ENCODE data around the gene MKRN2OS. TPM values are rescaled to one million over a fixed set of nuclear protein-coding genes. Genes with fewer than 3 reads are reported as not detected.
"Not testable (repeated sequence)": the region's sequence is repeated elsewhere in the genome, so short reads cannot be mapped to it uniquely, and the experiment has no call there.

Gene MKRN2OS
- total and polyA plus RNA-seq, 5 experiments from 2014 or later, result not detected

GRCh38 chr3:12560505-12561190, 15.3 kb upstream of the MKRN2OS start:
- peaks cover 37 to 77% (median 71%) of the 10 kb centered on the region in 4 donors for H3K4me1 Mint-ChIP-seq
- H3K27me3 Mint-ChIP-seq, result peaks cover 0 to 6% (median 2%) of the 10 kb centered on the region in 5 donors
- POLR2A ChIA-PET, result interaction anchor here (1.5 kb wide), 1 partner anchor 103 kb away, joined by 3 read pairs; the partner anchor contains the start of gene RAF1
- DNase-seq (peak in 1 of 10 donors; percentile 27), ATAC-seq (peak in 1 of 2 donors; percentile 37)
- H3K36me3 Mint-ChIP-seq, result peaks cover 11 to 15% (median 12%) of the 10 kb centered on the region in 3 donors
- peaks cover 0 to 10% (median 5%) of the 10 kb centered on the region in 9 donors for H3K9me3 Mint-ChIP-seq
- H3K27ac Mint-ChIP-seq, result peak overlapping the region in 8 of 10 donors; percentile 2 to 84 (median 59)
- peak overlapping the region in 5 of 10 donors; percentile 4 to 88 (median 13) for H3K4me3 Mint-ChIP-seq

- Mint-ChIP-seq H3K4me1 (peaks cover 37 to 78% (median 69%) of the 10 kb centered on the region in 4 donors), H3K4me3 (peak overlapping the region; percentile 10 to 97 (median 52)), H3K27me3 (peaks cover 0 to 14% (median 10%) of the 10 kb centered on the region in 5 donors), H3K36me3 (peaks cover 2 to 7% (median 4%) of the 10 kb centered on the region in 3 donors), H3K27ac (peak overlapping the region in 6 of 10 donors; percentile 9 to 91 (median 30)), H3K9me3 (peaks cover 0 to under 1% (median 0%) of the 10 kb centered on the region in 9 donors)
- ATAC-seq (no peak), DNase-seq (no peak)
- POLR2A ChIA-PET, result interaction anchor here (0.6 to 2.3 kb wide), 4 partner anchors 9 to 104 kb away, joined by 3 to 9 read pairs (median 3); partner anchors contain the start of genes RAF1 and TSEN2
Measured at GRCh38 chr3:12559520-12559919, 14.2 kb upstream of the MKRN2OS start.

GRCh38 chr3:12558706-12559105, 13.4 kb upstream of the MKRN2OS start:
- peak overlapping the region; percentile 29 to 98 (median 96) for H3K4me3 Mint-ChIP-seq
- peaks cover 40 to 81% (median 71%) of the 10 kb centered on the region in 4 donors for H3K4me1 Mint-ChIP-seq
- no peak for DNase-seq
- H3K27me3 Mint-ChIP-seq, result peaks cover 0 to 22% (median 13%) of the 10 kb centered on the region in 5 donors
- H3K36me3 Mint-ChIP-seq, result peaks cover 0 to 3% (median 2%) of the 10 kb centered on the region in 3 donors
- ATAC-seq, result no peak
- H3K9me3 Mint-ChIP-seq, result no peaks in the 10 kb centered on the region
- POLR2A ChIA-PET, result interaction anchor here (0.9 to 2.3 kb wide), 3 partner anchors 16 to 105 kb away, joined by 3 to 9 read pairs (median 5); partner anchors contain the start of genes RAF1 and TSEN2
- peak overlapping the region in 6 of 10 donors; percentile 15 to 91 (median 68) for H3K27ac Mint-ChIP-seq

- H3K4me3 Mint-ChIP-seq, result peak overlapping the region; percentile 88 to 98 (median 96)
- no peaks in the 10 kb centered on the region for H3K9me3 Mint-ChIP-seq
- H3K36me3 Mint-ChIP-seq, result no peaks in the 10 kb centered on the region
- ATAC-seq, result no peak
- POLR2A ChIA-PET, result interaction anchor here (0.6 to 2.3 kb wide), 4 partner anchors 62 to 107 kb away, joined by 3 to 9 read pairs (median 5); partner anchors contain the start of genes RAF1 and TSEN2
- H3K4me1 Mint-ChIP-seq, result peaks cover 41 to 79% (median 69%) of the 10 kb centered on the region in 4 donors
- peaks cover 0 to 26% (median 22%) of the 10 kb centered on the region in 5 donors for H3K27me3 Mint-ChIP-seq
- no peak for DNase-seq
- peak overlapping the region; percentile 85 to 96 (median 92) for H3K27ac Mint-ChIP-seq
Measured at GRCh38 chr3:12557473-12558100, 12.3 kb upstream of the MKRN2OS start.

GRCh38 chr3:12556690-12557472, 11.6 kb upstream of the MKRN2OS start, which contains the start of gene MKRN2:
Gene MKRN2, plus strand, starts transcription at chr3:12557087. Its CDS starts 64 bp downstream, at chr3:12557151.
- no peaks in the 10 kb centered on the region for H3K36me3 Mint-ChIP-seq
- H3K27ac Mint-ChIP-seq, result peak within 1 kb of the TSS; percentile 85 to 96 (median 92)
- H3K4me3 Mint-ChIP-seq, result peak within 1 kb of the TSS; percentile 88 to 98 (median 96)
- peaks cover 38 to 72% (median 62%) of the 10 kb centered on the region in 4 donors for H3K4me1 Mint-ChIP-seq
- POLR2A ChIA-PET, result interaction anchor here (0.6 to 1.6 kb wide), 7 partner anchors 12 to 450 kb away, joined by 3 to 7 read pairs (median 4); partner anchors contain the start of genes MKRN2OS, RAF1 and TSEN2
- no peaks in the 10 kb centered on the region for H3K9me3 Mint-ChIP-seq
- H3K27me3 Mint-ChIP-seq, result peaks cover 0 to 26% (median 22%) of the 10 kb centered on the region in 5 donors
- peak; percentile 90 to 95 for ATAC-seq
- DNase-seq, result peak; percentile 69 to 92 (median 83)

DNA sequence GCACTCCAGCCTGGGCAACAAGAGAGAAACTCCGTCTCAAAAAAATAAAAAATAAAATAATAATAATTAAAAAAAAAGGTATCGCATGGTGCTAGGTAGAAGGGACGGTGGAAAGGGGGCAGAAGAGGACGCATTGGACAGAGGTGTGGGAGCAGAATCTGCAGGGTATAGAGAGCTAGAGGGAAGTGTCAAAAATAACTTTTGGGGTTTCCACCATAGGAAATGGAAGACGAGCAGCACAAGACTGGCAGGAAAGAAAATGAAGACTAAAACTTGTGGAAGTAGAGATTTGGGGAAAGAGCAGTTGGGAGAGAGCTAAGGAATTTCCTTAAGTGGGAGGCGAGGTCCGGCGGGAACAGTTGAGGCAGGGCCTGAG, 11.0 kb upstream of the MKRN2OS start:
- H3K36me3 Mint-ChIP-seq, result no peaks in the 10 kb centered on the region
- peak overlapping the region; percentile 85 to 95 (median 91) for H3K27ac Mint-ChIP-seq
- POLR2A ChIA-PET, result interaction anchor here (0.8 to 1.6 kb wide), 4 partner anchors 11 to 108 kb away, joined by 4 to 7 read pairs (median 6); partner anchors contain the start of genes MKRN2OS, RAF1 and TSEN2
- DNase-seq, result peak in 3 of 10 donors; percentile 9 to 25 (median 14)
- peaks cover 0 to 26% (median 22%) of the 10 kb centered on the region in 5 donors for H3K27me3 Mint-ChIP-seq
- H3K4me1 Mint-ChIP-seq, result peaks cover 36 to 66% (median 57%) of the 10 kb centered on the region in 4 donors
- H3K4me3 Mint-ChIP-seq, result peak overlapping the region; percentile 88 to 98 (median 96)
- no peak for ATAC-seq
- H3K9me3 Mint-ChIP-seq, result no peaks in the 10 kb centered on the region

- H3K4me1 Mint-ChIP-seq, result peaks cover 22 to 42% (median 34%) of the 10 kb centered on the region in 4 donors
- POLR2A ChIA-PET, result interaction anchor here (1.8 kb wide), 1 partner anchor 110 kb away, joined by 5 read pairs; the partner anchor contains the start of gene RAF1
- H3K4me3 Mint-ChIP-seq, result peak overlapping the region; percentile 78 to 90 (median 85)
- ATAC-seq (no peak), DNase-seq (peak in 3 of 10 donors; percentile 12 to 29 (median 15))
- H3K9me3 Mint-ChIP-seq, result no peaks in the 10 kb centered on the region
- peak overlapping the region in 2 of 10 donors; percentile 27 to 63 for H3K27ac Mint-ChIP-seq
- peaks cover 0 to 26% (median 24%) of the 10 kb centered on the region in 5 donors for H3K27me3 Mint-ChIP-seq
- no peaks in the 10 kb centered on the region for H3K36me3 Mint-ChIP-seq
Measured at GRCh38 chr3:12553921-12554391, 8.7 kb upstream of the MKRN2OS start.

- Mint-ChIP-seq H3K4me3 (no peak overlapping the region), H3K36me3 (no peaks in the 10 kb centered on the region), H3K9me3 (no peaks in the 10 kb centered on the region), H3K4me1 (peaks cover 6 to 10% (median 8%) of the 10 kb centered on the region in 4 donors), H3K27me3 (peaks cover 0 to 18% (median 16%) of the 10 kb centered on the region in 5 donors), H3K27ac (no peak overlapping the region)
- DNase-seq (no peak), ATAC-seq (no peak)
- POLR2A ChIA-PET, result no interaction called here
Measured at GRCh38 chr3:12549971-12550760, 4.9 kb upstream of the MKRN2OS start.

GRCh38 chr3:12544652-12545472, 437 bp downstream of the MKRN2OS start:
- Mint-ChIP-seq H3K4me3 (no peak overlapping the region), H3K27me3 (no peaks in the 10 kb centered on the region), H3K9me3 (no peaks in the 10 kb centered on the region), H3K4me1 (no peaks in the 10 kb centered on the region), H3K27ac (no peak overlapping the region), H3K36me3 (peaks cover 0 to 4% (median 0%) of the 10 kb centered on the region in 3 donors)
- POLR2A ChIA-PET, result interaction anchor here (0.6 to 1.8 kb wide), 3 partner anchors 11 to 698 kb away, joined by 3 to 5 read pairs (median 4); partner anchors contain the start of genes MKRN2 and TAMM41
- DNase-seq, result no peak
- ATAC-seq, result no peak

DNA sequence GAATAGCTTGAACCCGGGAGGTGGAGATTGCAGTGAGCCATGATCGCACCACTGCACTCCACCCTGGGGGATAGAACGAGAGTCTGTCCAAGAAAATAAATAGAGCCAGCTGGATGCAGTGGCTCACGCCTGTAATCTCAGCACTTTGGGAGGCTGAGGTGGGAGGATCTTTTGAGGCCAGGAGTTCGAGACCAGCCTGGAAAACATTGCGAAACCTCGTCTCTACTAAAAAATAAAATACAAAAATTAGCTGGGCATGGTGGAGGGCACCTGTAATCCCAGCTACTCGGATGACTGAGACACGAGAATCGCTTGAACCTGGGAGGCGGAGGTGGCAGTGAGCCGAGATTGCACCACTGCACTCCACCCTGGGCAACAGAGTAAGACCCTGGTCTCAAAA, 1.8 kb downstream of the MKRN2OS start:
- H3K4me1 Mint-ChIP-seq, H3K9me3 Mint-ChIP-seq, H3K36me3 Mint-ChIP-seq, H3K27me3 Mint-ChIP-seq, ATAC-seq, DNase-seq, H3K27ac Mint-ChIP-seq, H3K4me3 Mint-ChIP-seq: not testable (repeated sequence)
- POLR2A ChIA-PET, result interaction anchor here (1.2 kb wide), 1 partner anchor 697 kb away, joined by 4 read pairs; the partner anchor contains the start of gene TAMM41
